Panc1 (cell line): ENCODE results near the gene UBL4B. TPM values are rescaled to one million over a fixed set of nuclear protein-coding genes. Genes with fewer than 3 reads are reported as not detected.

Experiments
- ATAC-seq: fragments of 200-7000 bp; cut with Tn5 transposase; 2 replicates; pipeline ENCODE4 v1.9.1; 2020; ENCODE audit warnings: mild to moderate bottlenecking, moderate library complexity
- Bru-seq: library from RNA; stranded (reverse); fragments of 400-500 nt; gene quantifications from one replicate; lab custom pipeline; 2021; lab: Mats Ljungman, UMichigan
- BruChase-seq, 2 experiments: library from RNA; stranded (reverse); fragments of 400-500 nt; gene quantifications; one replicate each; lab custom pipeline; 2021; lab: Mats Ljungman, UMichigan
- BruUV-seq: library from RNA; stranded (reverse); fragments of 400-500 nt; replicated peaks from 2 replicates; lab custom pipeline; 2021; lab: Mats Ljungman, UMichigan
- CTCF ChIA-PET: fragments of 300-600 bp; sonication (Branson Sonifier 250); formaldehyde crosslinking; loops from one replicate; lab custom pipeline; 2022; ENCODE audit warnings: antibody characterized with exemption; lab: Charles Lee
- POLR2A ChIA-PET: fragments of 300-600 bp; sonication (Branson Sonifier 250); formaldehyde crosslinking; loops from one replicate; lab custom pipeline; 2022; ENCODE audit warnings: antibody characterized with exemption; lab: Charles Lee
- DNase-seq: peaks from one replicate; pipeline ENCODE4 v3.0.0-alpha.2; 2010; ENCODE audit warnings: low read depth, low spot score
- H3K27ac ChIP-seq: 2 replicates; pipeline ENCODE4 v1.5.1; 2011; ENCODE audit warnings: mild to moderate bottlenecking, low read length, inconsistent platforms
- H3K27me3 ChIP-seq: fragments of 200-500 bp; sonication (Bioruptor generic); 2 replicates; pipeline ENCODE4 v1.6.0; 2014; ENCODE audit warnings: low read length, inconsistent platforms; ENCODE audit not compliant: control insufficient read depth, insufficient read depth
- H3K36me3 ChIP-seq: fragments of 200-500 bp; sonication (Bioruptor generic); 2 replicates; pipeline ENCODE4 v1.5.1; 2014; ENCODE audit warnings: inconsistent platforms, mild to moderate bottlenecking, low read length, moderate library complexity; ENCODE audit not compliant: control insufficient read depth, insufficient read depth
- H3K4me1 ChIP-seq: 2 replicates; pipeline ENCODE4 v1.5.1; 2011; ENCODE audit warnings: inconsistent platforms, mild to moderate bottlenecking, low read length, moderate library complexity; ENCODE audit not compliant: control insufficient read depth, insufficient read depth
- H3K4me3 ChIP-seq, 2 experiments: 2 replicates each; pipeline ENCODE4 v1.5.1; 2011 to 2012; ENCODE audit warnings: low read depth in 2 of 2, low read length in 2 of 2, mild to moderate bottlenecking in 2 of 2, inconsistent platforms in 1 of 2, moderate library complexity in 1 of 2
- H3K9me3 ChIP-seq: fragments of 200-500 bp; sonication (Bioruptor generic); 2 replicates; pipeline ENCODE4 v1.5.1; 2014; ENCODE audit warnings: low read depth, mild to moderate bottlenecking, inconsistent platforms, low read length, moderate library complexity; ENCODE audit not compliant: control insufficient read depth, insufficient read depth
- POLR2AphosphoS5 ChIP-seq: IDR thresholded peaks from 2 replicates; pipeline ENCODE4 v1.6.1; 2012; ENCODE audit warnings: mild to moderate bottlenecking, low read depth, low read length, moderate library complexity
- SIN3A ChIP-seq: IDR thresholded peaks from 2 replicates; pipeline ENCODE4 v1.6.1; 2012; ENCODE audit warnings: low read depth, mild to moderate bottlenecking, low read length, moderate library complexity, borderline replicate concordance; ENCODE audit not compliant: insufficient read depth
- TCF7L2 ChIP-seq: IDR thresholded peaks from 2 replicates; pipeline ENCODE4 v1.6.1; 2011; ENCODE audit warnings: mild to moderate bottlenecking, low read depth, low read length, inconsistent platforms
- in situ Hi-C: cut with HindIII; loops from 2 replicates; pipeline ENCODE4 v1.10.0; 2016; ENCODE audit warnings: low sequenced_read_pairs, low pct_unique_long_range_greater_than_20kb
- intact Hi-C: fragments of 100-400 bp; cut with micrococcal nuclease; formaldehyde crosslinking; loops from one replicate; pipeline ENCODE4 v1.10.0; 2022; ENCODE audit not compliant: unreplicated experiment
- long read RNA-seq: library from polyadenylated mRNA; unstranded; transcript quantifications from one replicate; pipeline ENCODE4 v2.0.0, GENCODE V29; 2021; ENCODE audit not compliant: unreplicated experiment
- polyA plus RNA-seq: library from polyadenylated mRNA; unstranded; fragments of >200 nt; gene quantifications from one replicate; pipeline ENCODE4 v1.2.1, GENCODE V29; 2012; ENCODE audit warnings: missing spikeins; ENCODE audit not compliant: insufficient read length
- total RNA-seq: library from RNA; stranded (reverse); gene quantifications from one replicate; pipeline ENCODE4 v1.2.1, GENCODE V29; 2021; ENCODE audit not compliant: unreplicated experiment
- TF ChIP-seq, protein P1 (sequence below): fragments of 450-650 bp; IDR thresholded peaks from 2 replicates; pipeline ENCODE4 v1.5.1; 2017; ENCODE audit warnings: mild to moderate bottlenecking
- TF ChIP-seq, protein P2 (sequence below), 2 experiments: IDR thresholded peaks; 2 replicates each; pipeline ENCODE4 v1.6.1; 2011 to 2012; ENCODE audit warnings: low read depth in 2 of 2, control low read depth in 1 of 2, low read length in 1 of 2, mild to moderate bottlenecking in 1 of 2, moderate library complexity in 1 of 2; ENCODE audit not compliant: insufficient read depth in 1 of 2

Gene UBL4B, protein sequence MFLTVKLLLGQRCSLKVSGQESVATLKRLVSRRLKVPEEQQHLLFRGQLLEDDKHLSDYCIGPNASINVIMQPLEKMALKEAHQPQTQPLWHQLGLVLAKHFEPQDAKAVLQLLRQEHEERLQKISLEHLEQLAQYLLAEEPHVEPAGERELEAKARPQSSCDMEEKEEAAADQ
- total RNA-seq (not detected), Bru-seq, nascent RNA (not detected), BruChase-seq, experiment 1, labeled RNA remaining after a 2-hour chase (not detected), BruChase-seq, experiment 2, labeled RNA remaining after a 6-hour chase (not detected)
- not detected for polyA plus RNA-seq
- long read RNA-seq, result 0 reads

DNA sequence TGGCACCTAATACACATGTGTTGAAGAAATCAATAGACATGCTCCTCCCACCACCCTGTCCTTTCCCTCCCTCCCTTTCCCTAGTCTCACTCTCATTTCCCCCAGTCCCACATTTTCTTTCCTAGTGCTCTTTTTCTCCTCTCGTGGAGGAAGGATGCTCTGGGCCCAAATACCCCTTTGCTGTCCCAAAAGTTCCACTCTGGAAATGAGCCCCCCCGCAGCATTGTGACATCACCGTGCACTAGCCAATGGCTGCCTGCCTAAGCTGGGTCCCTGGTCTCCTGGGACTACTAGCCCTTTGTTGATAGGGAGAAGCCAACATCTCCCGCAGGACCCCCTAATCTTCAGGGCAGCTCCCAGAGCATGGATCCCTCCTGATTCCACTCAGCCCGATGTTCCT, at the start of gene UBL4B:
Gene UBL4B (plus strand): TSS at position 301 of the 400 bp plus-strand sequence. CDS start 92 bp downstream, at position 393.
- TF ChIP-seq, protein P1, sequence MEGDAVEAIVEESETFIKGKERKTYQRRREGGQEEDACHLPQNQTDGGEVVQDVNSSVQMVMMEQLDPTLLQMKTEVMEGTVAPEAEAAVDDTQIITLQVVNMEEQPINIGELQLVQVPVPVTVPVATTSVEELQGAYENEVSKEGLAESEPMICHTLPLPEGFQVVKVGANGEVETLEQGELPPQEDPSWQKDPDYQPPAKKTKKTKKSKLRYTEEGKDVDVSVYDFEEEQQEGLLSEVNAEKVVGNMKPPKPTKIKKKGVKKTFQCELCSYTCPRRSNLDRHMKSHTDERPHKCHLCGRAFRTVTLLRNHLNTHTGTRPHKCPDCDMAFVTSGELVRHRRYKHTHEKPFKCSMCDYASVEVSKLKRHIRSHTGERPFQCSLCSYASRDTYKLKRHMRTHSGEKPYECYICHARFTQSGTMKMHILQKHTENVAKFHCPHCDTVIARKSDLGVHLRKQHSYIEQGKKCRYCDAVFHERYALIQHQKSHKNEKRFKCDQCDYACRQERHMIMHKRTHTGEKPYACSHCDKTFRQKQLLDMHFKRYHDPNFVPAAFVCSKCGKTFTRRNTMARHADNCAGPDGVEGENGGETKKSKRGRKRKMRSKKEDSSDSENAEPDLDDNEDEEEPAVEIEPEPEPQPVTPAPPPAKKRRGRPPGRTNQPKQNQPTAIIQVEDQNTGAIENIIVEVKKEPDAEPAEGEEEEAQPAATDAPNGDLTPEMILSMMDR, result no peak
- TF ChIP-seq TCF7L2 (no peak), POLR2AphosphoS5 (no peak), SIN3A (no peak)
- TF ChIP-seq, protein P2, sequence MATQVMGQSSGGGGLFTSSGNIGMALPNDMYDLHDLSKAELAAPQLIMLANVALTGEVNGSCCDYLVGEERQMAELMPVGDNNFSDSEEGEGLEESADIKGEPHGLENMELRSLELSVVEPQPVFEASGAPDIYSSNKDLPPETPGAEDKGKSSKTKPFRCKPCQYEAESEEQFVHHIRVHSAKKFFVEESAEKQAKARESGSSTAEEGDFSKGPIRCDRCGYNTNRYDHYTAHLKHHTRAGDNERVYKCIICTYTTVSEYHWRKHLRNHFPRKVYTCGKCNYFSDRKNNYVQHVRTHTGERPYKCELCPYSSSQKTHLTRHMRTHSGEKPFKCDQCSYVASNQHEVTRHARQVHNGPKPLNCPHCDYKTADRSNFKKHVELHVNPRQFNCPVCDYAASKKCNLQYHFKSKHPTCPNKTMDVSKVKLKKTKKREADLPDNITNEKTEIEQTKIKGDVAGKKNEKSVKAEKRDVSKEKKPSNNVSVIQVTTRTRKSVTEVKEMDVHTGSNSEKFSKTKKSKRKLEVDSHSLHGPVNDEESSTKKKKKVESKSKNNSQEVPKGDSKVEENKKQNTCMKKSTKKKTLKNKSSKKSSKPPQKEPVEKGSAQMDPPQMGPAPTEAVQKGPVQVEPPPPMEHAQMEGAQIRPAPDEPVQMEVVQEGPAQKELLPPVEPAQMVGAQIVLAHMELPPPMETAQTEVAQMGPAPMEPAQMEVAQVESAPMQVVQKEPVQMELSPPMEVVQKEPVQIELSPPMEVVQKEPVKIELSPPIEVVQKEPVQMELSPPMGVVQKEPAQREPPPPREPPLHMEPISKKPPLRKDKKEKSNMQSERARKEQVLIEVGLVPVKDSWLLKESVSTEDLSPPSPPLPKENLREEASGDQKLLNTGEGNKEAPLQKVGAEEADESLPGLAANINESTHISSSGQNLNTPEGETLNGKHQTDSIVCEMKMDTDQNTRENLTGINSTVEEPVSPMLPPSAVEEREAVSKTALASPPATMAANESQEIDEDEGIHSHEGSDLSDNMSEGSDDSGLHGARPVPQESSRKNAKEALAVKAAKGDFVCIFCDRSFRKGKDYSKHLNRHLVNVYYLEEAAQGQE (IDR thresholded peaks at IDR 0.05; ENCODE audit: insufficient read depth in 1 of 2, low read depth in 2 of 2, low read length in 1 of 2), result no peak
- ATAC-seq (no peak), DNase-seq (no peak)
- ChIA-PET POLR2A (no interaction called here), CTCF (no interaction called here)
- no peaks in the 10 kb centered on the region for H3K4me1 ChIP-seq
- no peaks in the 10 kb centered on the region; the same call in 1 of the 2 replicates for H3K27me3 ChIP-seq
- no TSS peak for BruUV-seq
- in situ Hi-C loops (no loop called here), intact Hi-C loops (no loop called here)
- no peak within 1 kb of the TSS for H3K27ac ChIP-seq
- H3K9me3 ChIP-seq, result no peaks in the 10 kb centered on the region
- H3K36me3 ChIP-seq, result no peaks in the 10 kb centered on the region
- H3K4me3 ChIP-seq, result no peak within 1 kb of the TSS

DNA sequence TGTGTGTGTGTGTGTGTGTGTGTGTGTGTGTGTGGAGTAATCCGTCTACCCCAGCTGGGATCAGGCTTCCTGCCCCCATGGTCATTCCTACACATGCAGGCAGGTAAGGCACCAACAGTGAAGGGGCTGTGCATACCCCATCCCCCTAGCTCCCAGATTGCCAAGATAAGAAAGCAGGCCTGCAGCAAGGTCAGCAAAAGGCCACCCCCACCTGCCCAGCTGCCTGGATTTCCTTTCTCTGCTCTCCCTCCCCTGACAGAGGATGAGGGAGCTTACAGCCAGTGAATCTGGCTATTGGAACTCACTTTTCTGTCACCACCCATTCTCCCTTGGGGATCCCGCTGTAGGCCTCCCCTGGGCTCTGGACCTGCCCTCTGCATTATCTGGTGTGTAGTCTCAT, 49.6 kb upstream of the UBL4B start:
- ATAC-seq (no peak), DNase-seq (no peak)
- intact Hi-C loops, result no loop called here
- no TSS peak for BruUV-seq
- H3K4me3 ChIP-seq, result no peak overlapping the region
- CTCF ChIA-PET, result interaction anchor here (0.6 kb wide), 1 partner anchor 8 kb away, joined by 3 read pairs; no protein-coding TSS in a partner anchor
- H3K27ac ChIP-seq, result no peak overlapping the region
- no peaks in the 10 kb centered on the region for H3K9me3 ChIP-seq
- no peaks in the 10 kb centered on the region for H3K27me3 ChIP-seq
- POLR2A ChIA-PET, result interaction anchor here (0.6 kb wide), 1 partner anchor 12 kb away, joined by 7 read pairs; no protein-coding TSS in a partner anchor
- TF ChIP-seq, protein P2 (IDR thresholded peaks at IDR 0.05; ENCODE audit: insufficient read depth in 1 of 2, low read depth in 2 of 2, low read length in 1 of 2), result no peak
- TF ChIP-seq, protein P1, result no peak
- no peaks in the 10 kb centered on the region for H3K36me3 ChIP-seq
- no peaks in the 10 kb centered on the region for H3K4me1 ChIP-seq
- in situ Hi-C loops, result no loop called here
